HepG2 (cell line): ENCODE measurements around the gene XRCC1. TPM values are rescaled to one million over a fixed set of nuclear protein-coding genes. Genes with fewer than 3 reads are reported as not detected.

ENCODE experiments used
- BRD4 ChIP-seq: sonication (generic); formaldehyde crosslinking; IDR thresholded peaks from 2 replicates; pipeline ENCODE4 v1.4.0; 2020; ENCODE audit warnings: missing genetic modification reagents
- CHCHD3 ChIP-seq: sonication (generic); formaldehyde crosslinking; IDR thresholded peaks from 2 replicates; pipeline ENCODE4 v1.8.0; 2022; ENCODE audit warnings: mild to moderate bottlenecking, missing genetic modification reagents, moderate library complexity
- ELF3 ChIP-seq: IDR thresholded peaks from 2 replicates; pipeline ENCODE4 v1.6.1; 2016; ENCODE audit warnings: missing genetic modification reagents, missing compliant biosample characterization
- FIP1L1 ChIP-seq: fragments of 200-400 bp; formaldehyde crosslinking; IDR thresholded peaks from 2 replicates; pipeline ENCODE4 v1.6.1; 2018; ENCODE audit warnings: low read depth, mild to moderate bottlenecking, low read length, moderate library complexity, borderline replicate concordance; ENCODE audit not compliant: insufficient read depth
- KAT8 ChIP-seq: IDR thresholded peaks from 2 replicates; pipeline ENCODE4 v1.6.1; 2016; ENCODE audit warnings: missing genetic modification reagents, missing compliant biosample characterization
- PAXIP1 ChIP-seq: sonication (generic); formaldehyde crosslinking; conservative IDR thresholded peaks from 2 replicates; pipeline ENCODE4 v1.4.0; 2020; ENCODE audit warnings: mild to moderate bottlenecking, missing genetic modification reagents, moderate library complexity
- REST ChIP-seq, 2 experiments: IDR thresholded peaks; 2 replicates each; pipeline ENCODE4 v1.6.1; 2011 to 2012; ENCODE audit warnings: low read length in 2 of 2, borderline replicate concordance in 1 of 2, low read depth in 1 of 2, mild to moderate bottlenecking in 1 of 2, moderate library complexity in 1 of 2
- SNRNP70 ChIP-seq: fragments of 200-400 bp; formaldehyde crosslinking; IDR thresholded peaks from 2 replicates; pipeline ENCODE4 v1.6.1; 2017; ENCODE audit warnings: mild to moderate bottlenecking, low read depth, low read length, moderate library complexity
- STAT5B ChIP-seq: sonication (generic); formaldehyde crosslinking; IDR thresholded peaks from 2 replicates; pipeline ENCODE4 v1.4.0; 2020; ENCODE audit warnings: missing genetic modification reagents
- THAP9 ChIP-seq: sonication (generic); formaldehyde crosslinking; IDR thresholded peaks from 2 replicates; pipeline ENCODE4; 2020; ENCODE audit warnings: missing genetic modification reagents, mild to moderate bottlenecking, borderline replicate concordance
- ZBED4 ChIP-seq: sonication (generic); formaldehyde crosslinking; IDR thresholded peaks from 2 replicates; pipeline ENCODE4 v1.4.0; 2020; ENCODE audit warnings: missing genetic modification reagents, borderline replicate concordance
- ZNF672 ChIP-seq: sonication (generic); formaldehyde crosslinking; IDR thresholded peaks from 2 replicates; pipeline ENCODE4 v1.8.1; 2022; ENCODE audit warnings: missing genetic modification reagents
- ZNF713 ChIP-seq: sonication (generic); formaldehyde crosslinking; IDR thresholded peaks from 2 replicates; pipeline ENCODE4 v1.4.0; 2020; ENCODE audit warnings: mild to moderate bottlenecking, missing genetic modification reagents
- ZNF780A ChIP-seq: sonication (generic); formaldehyde crosslinking; IDR thresholded peaks from 2 replicates; pipeline ENCODE4 v1.8.0; 2022; ENCODE audit warnings: mild to moderate bottlenecking, missing genetic modification reagents, moderate library complexity
- polyA plus RNA-seq, 8 experiments: library from polyadenylated mRNA; depleted of rRNA in 3 of 8; stranded (reverse) in 7 of 8; unstranded in 1 of 8; fragments of >200 nt; fragmentation: Illumina TruSeq in 4 of 8; extraction: Trizol in 4 of 8; gene quantifications; 2 replicates each; pipeline versions ENCODE4 v1.2.1 to v1.2.3, GENCODE V29; 2011 to 2016; ENCODE audit warnings: low read depth in 4 of 8, missing spikeins in 1 of 8, mixed read lengths in 1 of 8; ENCODE audit not compliant: insufficient read depth in 1 of 8
- total RNA-seq, 5 experiments: library from RNA; depleted of rRNA; stranded (reverse); fragments of >200 nt; fragmentation: Illumina TruSeq; extraction: Trizol; gene quantifications; 2 replicates each; pipeline ENCODE4 v1.2.3, GENCODE V29; 2016; ENCODE audit warnings: low read depth in 1 of 5

XRCC1 gene
- total and polyA plus RNA-seq, 2 of the 13 experiments (the other 11 are each of a cell fraction or from before 2014, with no cell fraction given): 24.7 to 26.3 TPM

- TF ChIP-seq ZBED4 (no peak), ZNF780A (CRISPR knock-in tag) (no peak), FIP1L1 (no peak), THAP9 (CRISPR knock-in tag) (peak; percentile 75), STAT5B (CRISPR knock-in tag) (no peak), ELF3 (CRISPR knock-in tag) (no peak), BRD4 (peak; percentile 78), ZNF713 (CRISPR knock-in tag) (0 out of 2 replicates have a peak, but pooled peaks have one; percentile 75), SNRNP70 (no peak), CHCHD3 (CRISPR knock-in tag) (0 out of 2 replicates have a peak, but pooled peaks have one; percentile 19), KAT8 (peak; percentile 56), REST (IDR thresholded peaks at IDR 0.05; ENCODE audit: borderline replicate concordance in 1 of 2, low read depth in 1 of 2, low read length in 2 of 2) (no peak), ZNF672 (CRISPR knock-in tag) (0 out of 2 replicates have a peak, but pooled peaks have one; percentile 75), PAXIP1 (CRISPR knock-in tag) (peak; percentile 44)
Measured at GRCh38 chr19:43619262-43620060, 44.1 kb upstream of the XRCC1 start, which contains the start of gene ZNF428 (continued).
